ENCODE results near the gene PGBD1. TPM values are rescaled to one million over a fixed set of nuclear protein-coding genes. Genes with fewer than 3 reads are reported as not detected.

Gene PGBD1
- total and polyA plus RNA-seq, 2 of the 13 experiments (the other 11 are each of a cell fraction or from before 2014, with no cell fraction given) = 3.6 to 6.9 TPM

- TF ChIP-seq ZNF710 (CRISPR knock-in tag; IDR thresholded peaks at IDR 0.05; ENCODE audit: borderline replicate concordance) (peak; percentile 59; the same call in 1 of the 2 replicates), ARNTL (CRISPR knock-in tag; IDR thresholded peaks at IDR 0.05) (no peak), ZSCAN22 (CRISPR knock-in tag; IDR thresholded peaks at IDR 0.05) (no peak), NR1H2 (CRISPR knock-in tag; IDR thresholded peaks at IDR 0.05; ENCODE audit: borderline replicate concordance, low read depth) (no peak), ZNF670 (CRISPR knock-in tag; IDR thresholded peaks at IDR 0.05; ENCODE audit: borderline replicate concordance) (0 out of 2 replicates have a peak, but pooled peaks have one; percentile 15), ZNF616 (CRISPR knock-in tag; IDR thresholded peaks at IDR 0.05; ENCODE audit: low read depth) (no peak; the same call in 1 of the 2 replicates), ATF4 (CRISPR knock-in tag; IDR thresholded peaks at IDR 0.05) (0 out of 4 replicates have a peak, but pooled peaks of 1 of the 2 experiments have one; percentile 40), ZNF407 (CRISPR knock-in tag; IDR thresholded peaks at IDR 0.05; ENCODE audit: not compliant biosample characterization) (peak; percentile 79), ZNF225 (CRISPR knock-in tag; IDR thresholded peaks at IDR 0.05) (peak; percentile 36; the same call in 1 of the 2 replicates), SMYD3 (CRISPR knock-in tag; IDR thresholded peaks at IDR 0.05) (no peak), REXO4 (CRISPR knock-in tag; IDR thresholded peaks at IDR 0.05; ENCODE audit: borderline replicate concordance) (no peak), WIZ (CRISPR knock-in tag; IDR thresholded peaks at IDR 0.05) (no peak), POLR2G (IDR thresholded peaks at IDR 0.05; ENCODE audit: low read depth, low read length) (peak; percentile 95)
- TF ChIP-seq, protein P1, sequence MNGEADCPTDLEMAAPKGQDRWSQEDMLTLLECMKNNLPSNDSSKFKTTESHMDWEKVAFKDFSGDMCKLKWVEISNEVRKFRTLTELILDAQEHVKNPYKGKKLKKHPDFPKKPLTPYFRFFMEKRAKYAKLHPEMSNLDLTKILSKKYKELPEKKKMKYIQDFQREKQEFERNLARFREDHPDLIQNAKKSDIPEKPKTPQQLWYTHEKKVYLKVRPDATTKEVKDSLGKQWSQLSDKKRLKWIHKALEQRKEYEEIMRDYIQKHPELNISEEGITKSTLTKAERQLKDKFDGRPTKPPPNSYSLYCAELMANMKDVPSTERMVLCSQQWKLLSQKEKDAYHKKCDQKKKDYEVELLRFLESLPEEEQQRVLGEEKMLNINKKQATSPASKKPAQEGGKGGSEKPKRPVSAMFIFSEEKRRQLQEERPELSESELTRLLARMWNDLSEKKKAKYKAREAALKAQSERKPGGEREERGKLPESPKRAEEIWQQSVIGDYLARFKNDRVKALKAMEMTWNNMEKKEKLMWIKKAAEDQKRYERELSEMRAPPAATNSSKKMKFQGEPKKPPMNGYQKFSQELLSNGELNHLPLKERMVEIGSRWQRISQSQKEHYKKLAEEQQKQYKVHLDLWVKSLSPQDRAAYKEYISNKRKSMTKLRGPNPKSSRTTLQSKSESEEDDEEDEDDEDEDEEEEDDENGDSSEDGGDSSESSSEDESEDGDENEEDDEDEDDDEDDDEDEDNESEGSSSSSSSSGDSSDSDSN (CRISPR knock-in tag; IDR thresholded peaks at IDR 0.05) = peak; percentile 96
These were observed at the start of gene PGBD1 (continued) for GRCh38 chr6:28281288-28282064.

All from HepG2 (cell line).